ENCODE measurements around the gene KRT3.

GRCh38 chr12:52824741-52825410 is 29.0 kb upstream of the KRT3 start:
- TF ChIP-seq POLR2AphosphoS5 (IDR thresholded peaks at IDR 0.05; ENCODE audit: low read depth, low read length), result no peak
- no peak for TF ChIP-seq POLR2A (IDR thresholded peaks at IDR 0.05; ENCODE audit: low read depth, low read length)
